OCI-LY7 (cell line): ENCODE measurements around the gene FRG1. TPM values are rescaled to one million over a fixed set of nuclear protein-coding genes. Genes with fewer than 3 reads are reported as not detected.
"Not testable (repeated sequence)": the region's sequence is repeated elsewhere in the genome, so short reads cannot be mapped to it uniquely, and the experiment has no call there.

Experiments used
- BruUV-seq: library from RNA; stranded (reverse); fragments of 400-500 nt; replicated peaks from 2 replicates; lab custom pipeline; 2021; lab: Mats Ljungman, UMichigan
- CTCF ChIA-PET: fragments of 300-600 bp; sonication (Branson Sonifier 250); formaldehyde crosslinking; loops from one replicate; lab custom pipeline; 2022; ENCODE audit warnings: antibody characterized with exemption; ENCODE audit not compliant: unreplicated experiment; lab: Charles Lee
- POLR2A ChIA-PET: fragments of 300-600 bp; sonication (Branson Sonifier 250); formaldehyde crosslinking; loops from one replicate; lab custom pipeline; 2022; ENCODE audit warnings: antibody characterized with exemption; lab: Charles Lee
- DNase-seq: peaks from one replicate; pipeline ENCODE4 v3.0.0-alpha.2; 2015; ENCODE audit warnings: low spot score
- H2AFZ ChIP-seq: fragments of 200-600 bp; sonication (generic), shearing (Covaris generic); 2 replicates; pipeline ENCODE4 v1.6.1; 2014; ENCODE audit warnings: mild to moderate bottlenecking, antibody characterized with exemption, low read length, moderate library complexity
- H3K27ac ChIP-seq: fragments of 200-600 bp; sonication (generic); 2 replicates; pipeline ENCODE4 v1.5.1; 2014; ENCODE audit warnings: mixed run types, low read depth, mild to moderate bottlenecking, moderate library complexity, low read length, inconsistent platforms; ENCODE audit not compliant: poor library complexity, severe bottlenecking
- H3K36me3 ChIP-seq: fragments of 200-600 bp; sonication (generic); 2 replicates; pipeline ENCODE4 v1.6.1; 2014; ENCODE audit warnings: mild to moderate bottlenecking, antibody characterized with exemption, low read length, moderate library complexity, mixed read lengths; ENCODE audit not compliant: insufficient read depth
- H3K4me1 ChIP-seq: fragments of 200-600 bp; sonication (generic); 2 replicates; pipeline ENCODE4 v1.5.1; 2014; ENCODE audit warnings: mild to moderate bottlenecking, low read length; ENCODE audit not compliant: insufficient read depth, poor library complexity, severe bottlenecking
- H3K4me2 ChIP-seq: fragments of 200-600 bp; sonication (generic); 2 replicates; pipeline ENCODE4 v1.6.1; 2014; ENCODE audit warnings: mild to moderate bottlenecking, low read length
- H3K4me3 ChIP-seq: fragments of 200-600 bp; sonication (generic); 2 replicates; pipeline ENCODE4 v1.5.1; 2014; ENCODE audit warnings: mild to moderate bottlenecking, low read depth, low read length; ENCODE audit not compliant: poor library complexity, severe bottlenecking
- H3K79me2 ChIP-seq: fragments of 200-600 bp; sonication (generic); 2 replicates; pipeline ENCODE4 v1.6.1; 2016; ENCODE audit warnings: low read depth, mild to moderate bottlenecking, low read length, moderate library complexity, mixed read lengths; ENCODE audit not compliant: insufficient read depth
- H3K9me2 ChIP-seq: fragments of 200-600 bp; sonication (generic); 2 replicates; pipeline ENCODE4 v1.6.1; 2016; ENCODE audit warnings: mild to moderate bottlenecking, low read length, mixed read lengths; ENCODE audit not compliant: insufficient read depth
- H3K9me3 ChIP-seq: fragments of 200-600 bp; sonication (generic); 2 replicates; pipeline ENCODE4 v1.6.1; 2014; ENCODE audit warnings: mild to moderate bottlenecking, mixed run types, low read length, mixed read lengths
- H4K20me1 ChIP-seq: fragments of 200-600 bp; sonication (generic); 2 replicates; pipeline ENCODE4 v1.6.1; 2014; ENCODE audit warnings: mild to moderate bottlenecking, antibody characterized with exemption, low read length, moderate library complexity, mixed read lengths; ENCODE audit not compliant: insufficient read depth
- EZH2phosphoT487 ChIP-seq: fragments of 200-600 bp; sonication (generic); IDR thresholded peaks from 2 replicates; pipeline ENCODE4 v1.6.1; 2018; ENCODE audit warnings: low read depth, borderline replicate concordance, mild to moderate bottlenecking, mixed run types, antibody characterized with exemption, low read length, moderate library complexity, mixed read lengths
- intact Hi-C: fragments of 100-400 bp; cut with micrococcal nuclease; formaldehyde crosslinking; loops from one replicate; pipeline ENCODE4 v1.10.0; 2022; ENCODE audit not compliant: unreplicated experiment
- total RNA-seq, 2 experiments: library from RNA; depleted of rRNA in 1 of 2; stranded (reverse); fragments of >200 nt in 1 of 2; shearing (Covaris generic) in 1 of 2; gene quantifications; 2 replicates each; pipeline ENCODE4 v1.2.3, GENCODE V29; 2014 to 2022
- TF ChIP-seq, protein P1 (sequence below): fragments of 200-600 bp; sonication (generic); conservative IDR thresholded peaks from 2 replicates; pipeline ENCODE4 v1.5.1; 2014; ENCODE audit warnings: mild to moderate bottlenecking, antibody characterized with exemption, low read length, moderate library complexity, mixed read lengths

The FRG1 gene
- total RNA-seq, 2 experiments from 2014 or later = 37.8 to 70.9 TPM

GRCh38 chr4:189974056-189974455 lies 33.4 kb downstream of the FRG1 start:
- Histone ChIP-seq H3K4me2 (no peak overlapping the region), H2AFZ (no peak overlapping the region), H3K36me3 (no peaks in the 10 kb centered on the region), H3K9me3 (no peaks in the 10 kb centered on the region), H3K4me1 (no peaks in the 10 kb centered on the region), H3K9me2 (no peaks in the 10 kb centered on the region), H4K20me1 (no peaks in the 10 kb centered on the region), H3K79me2 (no peaks in the 10 kb centered on the region), H3K27ac (no peak overlapping the region), H3K4me3 (no peak overlapping the region)
- BruUV-seq = no TSS peak
- ChIA-PET CTCF (no interaction called here), POLR2A (interaction anchor here (0.6 kb wide), 1 partner anchor 75 kb away, joined by 3 read pairs; no protein-coding TSS in a partner anchor)
- no peak for TF ChIP-seq EZH2phosphoT487
- TF ChIP-seq, protein P1, sequence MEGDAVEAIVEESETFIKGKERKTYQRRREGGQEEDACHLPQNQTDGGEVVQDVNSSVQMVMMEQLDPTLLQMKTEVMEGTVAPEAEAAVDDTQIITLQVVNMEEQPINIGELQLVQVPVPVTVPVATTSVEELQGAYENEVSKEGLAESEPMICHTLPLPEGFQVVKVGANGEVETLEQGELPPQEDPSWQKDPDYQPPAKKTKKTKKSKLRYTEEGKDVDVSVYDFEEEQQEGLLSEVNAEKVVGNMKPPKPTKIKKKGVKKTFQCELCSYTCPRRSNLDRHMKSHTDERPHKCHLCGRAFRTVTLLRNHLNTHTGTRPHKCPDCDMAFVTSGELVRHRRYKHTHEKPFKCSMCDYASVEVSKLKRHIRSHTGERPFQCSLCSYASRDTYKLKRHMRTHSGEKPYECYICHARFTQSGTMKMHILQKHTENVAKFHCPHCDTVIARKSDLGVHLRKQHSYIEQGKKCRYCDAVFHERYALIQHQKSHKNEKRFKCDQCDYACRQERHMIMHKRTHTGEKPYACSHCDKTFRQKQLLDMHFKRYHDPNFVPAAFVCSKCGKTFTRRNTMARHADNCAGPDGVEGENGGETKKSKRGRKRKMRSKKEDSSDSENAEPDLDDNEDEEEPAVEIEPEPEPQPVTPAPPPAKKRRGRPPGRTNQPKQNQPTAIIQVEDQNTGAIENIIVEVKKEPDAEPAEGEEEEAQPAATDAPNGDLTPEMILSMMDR = peak; percentile 77
- DNase-seq = peak; percentile 24
- intact Hi-C loops = no loop called here

- no peak overlapping the region for H3K27ac ChIP-seq
- no peaks in the 10 kb centered on the region for H3K36me3 ChIP-seq
- no TSS peak for BruUV-seq
- intact Hi-C loops = no loop called here
- H4K20me1 ChIP-seq = no peaks in the 10 kb centered on the region
- no peaks in the 10 kb centered on the region for H3K9me2 ChIP-seq
- POLR2A ChIA-PET = no interaction called here
- no peak overlapping the region for H3K4me3 ChIP-seq
- no peaks in the 10 kb centered on the region for H3K4me1 ChIP-seq
- no peak for DNase-seq
- no peak overlapping the region for H3K4me2 ChIP-seq
- no peak overlapping the region for H2AFZ ChIP-seq
- TF ChIP-seq EZH2phosphoT487 = no peak
- TF ChIP-seq, protein P1 = no peak
- no peaks in the 10 kb centered on the region for H3K79me2 ChIP-seq
- CTCF ChIA-PET = no interaction called here
- no peaks in the 10 kb centered on the region for H3K9me3 ChIP-seq
These were observed 38.8 kb downstream of the FRG1 start for GRCh38 chr4:189979196-189980047.

DNA sequence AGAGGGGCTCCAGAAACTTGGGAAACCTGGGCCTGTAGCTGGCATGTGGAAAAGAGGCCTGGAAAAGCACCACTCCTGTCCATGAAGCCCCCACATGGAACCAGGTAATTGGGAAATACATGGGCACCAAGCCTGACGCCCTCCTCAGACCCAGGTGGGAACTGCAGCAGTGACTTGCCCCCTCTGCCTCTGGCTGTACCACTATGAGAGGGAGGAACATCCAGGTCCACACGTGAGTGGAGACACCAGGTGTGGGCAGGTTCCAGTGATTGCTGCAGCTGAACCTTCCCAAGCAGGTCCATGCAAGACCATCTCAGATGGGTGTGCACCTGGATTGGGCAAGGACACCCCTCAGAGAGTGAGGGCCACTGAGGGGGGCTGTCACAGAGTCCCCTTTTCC lies 39.6 kb downstream of the FRG1 start:
- H3K4me1 ChIP-seq, H2AFZ ChIP-seq, H4K20me1 ChIP-seq, H3K4me3 ChIP-seq, intact Hi-C loops, POLR2A ChIA-PET, DNase-seq, H3K36me3 ChIP-seq, H3K27ac ChIP-seq, H3K9me3 ChIP-seq, H3K79me2 ChIP-seq, H3K4me2 ChIP-seq, CTCF ChIA-PET, H3K9me2 ChIP-seq, BruUV-seq: not testable (repeated sequence)
